Measurements from ENCODE around the gene TTLL12.

- TF ChIP-seq GATA3 (IDR thresholded peaks at IDR 0.05; ENCODE audit: low read depth, low read length) (no peak), GATA2 (IDR thresholded peaks at IDR 0.05; ENCODE audit: low read depth, low read length) (no peak)
These were observed 10.8 kb downstream of the TTLL12 start for GRCh38 chr22:43176090-43176489.
